ENCODE measurements around the gene ATF7.

GRCh38 chr12:53483225-53483978, 142.8 kb downstream of the ATF7 start:
- TF ChIP-seq POLR2A (IDR thresholded peaks at IDR 0.05) (peak in 1 of 3 donors; percentile 1), CTCF (IDR thresholded peaks at IDR 0.05 in 8 of 11, conservative IDR thresholded peaks at IDR 0.05 in 3 of 11) (no peak), POLR2AphosphoS5 (IDR thresholded peaks at IDR 0.05) (peak in 2 of 3 donors; percentile 31 to 49)

Data from spleen (tissue), 7 donors.